BE2C (cell line): ENCODE measurements around the gene DHX34.

ENCODE experiments used
- DNase-seq: peaks from one replicate; pipeline ENCODE4 v3.0.0-alpha.2; 2020
- H3K27me3 ChIP-seq: fragments of 250-450 bp; sonication (Bioruptor Pico); 2 replicates; pipeline ENCODE4 v1.5.1; 2020; ENCODE audit warnings: mild to moderate bottlenecking
- H3K36me3 ChIP-seq: fragments of 250-450 bp; sonication (Bioruptor Pico); 2 replicates; pipeline ENCODE4 v1.5.1; 2020; ENCODE audit warnings: mild to moderate bottlenecking
- H3K4me1 ChIP-seq: fragments of 250-450 bp; sonication (Bioruptor Pico); 2 replicates; pipeline ENCODE4 v1.5.1; 2020
- H3K4me3 ChIP-seq: 2 replicates; pipeline ENCODE4 v1.5.1; 2011; ENCODE audit warnings: low read depth, low read length
- H3K9me3 ChIP-seq: fragments of 250-450 bp; sonication (Bioruptor Pico); 2 replicates; pipeline ENCODE4 v1.5.1; 2020
- CTCF ChIP-seq: IDR thresholded peaks from 2 replicates; pipeline ENCODE4 v1.5.1; 2012; ENCODE audit warnings: mild to moderate bottlenecking, low read depth, low read length

The DHX34 gene

GRCh38 chr19:47309038-47309437, 40.1 kb upstream of the DHX34 start:
- H3K4me1 ChIP-seq = no peaks in the 10 kb centered on the region
- no peaks in the 10 kb centered on the region for H3K36me3 ChIP-seq
- no peak for DNase-seq

DNA sequence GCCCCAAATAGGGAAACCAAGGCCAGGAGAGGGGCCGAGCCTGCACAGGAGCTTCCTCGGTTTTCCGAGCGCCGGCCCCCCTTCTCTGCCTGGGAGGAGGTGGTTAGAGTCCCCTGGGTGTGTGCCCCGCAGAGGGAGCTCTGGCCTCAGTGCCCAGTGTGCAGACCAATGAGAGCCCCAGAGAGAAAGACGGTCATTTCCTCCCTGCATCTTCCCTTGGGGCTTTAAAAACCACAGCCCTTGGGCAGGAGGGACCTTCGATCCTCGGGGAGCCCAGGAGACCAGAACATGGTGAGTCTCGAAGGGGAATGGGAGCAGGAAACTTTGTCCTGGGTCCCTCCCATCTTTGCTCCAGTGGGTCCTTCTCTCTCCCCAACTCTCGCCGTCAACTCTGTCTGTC, 39.5 kb upstream of the DHX34 start, which contains the start of gene C5AR1:
TSS of gene C5AR1 (plus strand) at position 254 of the 400 bp plus-strand sequence. CDS start at position 289, 35 bp downstream.
- peaks cover 16% of the 10 kb centered on the region for H3K27me3 ChIP-seq
- TF ChIP-seq CTCF = no peak
- no peak for DNase-seq

More at GRCh38 chr19:47309038-47309437, 40.1 kb upstream of the DHX34 start:
- no peak for TF ChIP-seq CTCF
- no peaks in the 10 kb centered on the region for H3K9me3 ChIP-seq
- H3K4me3 ChIP-seq = no peak overlapping the region
- peaks cover 16% of the 10 kb centered on the region for H3K27me3 ChIP-seq

DNA sequence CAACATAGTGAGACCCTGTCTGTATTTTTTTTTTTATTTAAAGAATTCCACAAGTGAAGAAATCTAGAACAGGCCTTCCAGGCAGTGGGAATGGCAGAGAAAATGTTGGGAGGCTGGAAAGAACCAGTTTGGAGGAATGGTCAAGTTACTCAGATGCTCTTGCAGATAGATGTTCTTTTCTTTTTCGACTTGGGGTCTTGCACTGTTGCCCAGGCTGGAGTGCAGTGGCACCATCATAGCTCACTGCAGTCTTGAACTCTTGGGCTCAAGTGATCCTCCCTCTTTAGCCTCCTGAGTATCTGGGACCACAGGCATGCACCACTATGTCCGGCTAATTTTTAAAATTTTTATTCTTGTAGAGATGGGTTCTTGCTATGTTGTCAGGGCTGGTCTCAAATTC, 38.8 kb upstream of the DHX34 start:
- DNase-seq = no peak
- TF ChIP-seq CTCF = no peak
- Histone ChIP-seq H3K4me3 (no peak overlapping the region), H3K4me1 (no peaks in the 10 kb centered on the region), H3K36me3 (no peaks in the 10 kb centered on the region), H3K27me3 (peaks cover 16% of the 10 kb centered on the region), H3K9me3 (no peaks in the 10 kb centered on the region; the same call in 1 of the 2 replicates)

More for the DNA sequence above, 39.5 kb upstream of the DHX34 start, which contains the start of gene C5AR1:
- H3K9me3 ChIP-seq = no peaks in the 10 kb centered on the region
- no peaks in the 10 kb centered on the region for H3K36me3 ChIP-seq
- H3K4me1 ChIP-seq = no peaks in the 10 kb centered on the region
- no peak within 1 kb of the TSS for H3K4me3 ChIP-seq

DNA sequence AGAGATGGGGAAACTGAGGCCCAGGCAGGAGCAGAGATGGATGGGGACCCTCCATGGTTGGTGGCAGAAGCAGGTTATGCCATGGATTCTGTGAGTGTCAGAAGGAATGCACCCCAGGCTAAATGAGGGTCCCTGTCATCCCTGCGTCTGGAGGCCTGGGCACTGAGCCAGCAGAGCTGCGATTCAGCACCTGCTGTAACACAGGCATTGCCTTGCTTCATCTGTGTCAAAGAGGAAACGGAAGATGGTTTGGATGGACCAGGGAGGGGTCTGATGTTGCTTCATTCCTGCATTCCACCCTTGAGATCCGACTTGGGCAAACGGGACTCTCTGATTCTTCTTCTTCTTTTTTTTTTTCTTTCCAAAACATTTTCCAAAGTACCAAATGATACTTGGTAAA, 38.3 kb upstream of the DHX34 start:
- Histone ChIP-seq H3K27me3 (peaks cover 16% of the 10 kb centered on the region), H3K4me3 (no peak overlapping the region; the same call in 1 of the 2 replicates), H3K4me1 (no peaks in the 10 kb centered on the region), H3K36me3 (no peaks in the 10 kb centered on the region), H3K9me3 (no peaks in the 10 kb centered on the region; the same call in 1 of the 2 replicates)
- DNase-seq = peak; percentile 84
- no peak for TF ChIP-seq CTCF

- no peak for TF ChIP-seq CTCF
- DNase-seq = no peak
- Histone ChIP-seq H3K4me3 (no peak overlapping the region), H3K9me3 (no peaks in the 10 kb centered on the region; the same call in 1 of the 2 replicates), H3K27me3 (peaks cover 16% of the 10 kb centered on the region), H3K4me1 (no peaks in the 10 kb centered on the region), H3K36me3 (no peaks in the 10 kb centered on the region)
These were observed 36.6 kb upstream of the DHX34 start for GRCh38 chr19:47312366-47313006.

GRCh38 chr19:47313754-47314295, 35.3 kb upstream of the DHX34 start:
- Histone ChIP-seq H3K36me3 (no peaks in the 10 kb centered on the region), H3K4me1 (no peaks in the 10 kb centered on the region), H3K9me3 (no peaks in the 10 kb centered on the region; the same call in 1 of the 2 replicates), H3K4me3 (no peak overlapping the region), H3K27me3 (peaks cover 15% of the 10 kb centered on the region)
- no peak for DNase-seq
- TF ChIP-seq CTCF = no peak
